Fibroblast of skin of right biceps (primary cell): ENCODE measurements around the gene TP53BP2.
"Not testable (repeated sequence)": the region's sequence is repeated elsewhere in the genome, so short reads cannot be mapped to it uniquely, and the experiment has no call there.

Source experiments
- DNase-seq: peaks from one replicate; pipeline ENCODE4 v3.0.0-alpha.2; 2013

TP53BP2 gene

DNA sequence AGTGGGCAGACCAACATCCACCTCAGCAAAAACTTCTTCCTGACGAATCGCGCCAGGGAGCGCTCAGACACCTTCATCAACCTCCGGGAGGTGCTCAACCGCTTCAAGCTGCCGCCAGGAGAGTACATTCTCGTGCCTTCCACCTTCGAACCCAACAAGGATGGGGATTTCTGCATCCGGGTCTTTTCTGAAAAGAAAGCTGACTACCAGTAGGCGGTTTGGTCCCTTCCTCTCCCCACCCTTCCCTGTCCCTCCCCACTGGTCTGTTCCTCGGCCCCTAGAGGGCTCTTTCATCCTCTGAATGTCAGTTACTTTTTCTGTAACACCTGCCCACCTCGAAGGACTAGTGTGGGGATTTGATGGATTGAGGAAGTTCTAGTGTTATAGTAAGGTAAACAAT, 86.5 kb downstream of the TP53BP2 start:
- no peak for DNase-seq

DNA sequence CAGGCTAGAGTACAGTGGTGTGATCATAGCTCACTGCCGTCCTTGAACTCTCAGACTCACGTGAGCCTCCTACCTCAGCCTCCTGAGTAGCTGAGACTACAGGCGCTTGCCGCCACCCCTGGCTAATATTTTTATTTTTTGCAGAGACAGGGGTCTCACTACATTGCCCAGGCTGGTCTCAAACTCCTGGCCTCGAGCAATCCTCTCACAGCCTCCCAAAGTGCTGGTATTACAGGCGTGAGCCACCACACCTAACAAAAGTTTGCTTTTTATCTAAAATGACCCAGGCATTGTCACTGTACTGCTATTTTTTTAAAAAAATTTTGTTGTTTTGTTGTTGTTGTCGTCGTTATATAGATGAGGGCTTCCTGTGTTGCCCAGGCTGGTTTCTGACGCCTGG, 87.0 kb downstream of the TP53BP2 start:
- no peak for DNase-seq

DNA sequence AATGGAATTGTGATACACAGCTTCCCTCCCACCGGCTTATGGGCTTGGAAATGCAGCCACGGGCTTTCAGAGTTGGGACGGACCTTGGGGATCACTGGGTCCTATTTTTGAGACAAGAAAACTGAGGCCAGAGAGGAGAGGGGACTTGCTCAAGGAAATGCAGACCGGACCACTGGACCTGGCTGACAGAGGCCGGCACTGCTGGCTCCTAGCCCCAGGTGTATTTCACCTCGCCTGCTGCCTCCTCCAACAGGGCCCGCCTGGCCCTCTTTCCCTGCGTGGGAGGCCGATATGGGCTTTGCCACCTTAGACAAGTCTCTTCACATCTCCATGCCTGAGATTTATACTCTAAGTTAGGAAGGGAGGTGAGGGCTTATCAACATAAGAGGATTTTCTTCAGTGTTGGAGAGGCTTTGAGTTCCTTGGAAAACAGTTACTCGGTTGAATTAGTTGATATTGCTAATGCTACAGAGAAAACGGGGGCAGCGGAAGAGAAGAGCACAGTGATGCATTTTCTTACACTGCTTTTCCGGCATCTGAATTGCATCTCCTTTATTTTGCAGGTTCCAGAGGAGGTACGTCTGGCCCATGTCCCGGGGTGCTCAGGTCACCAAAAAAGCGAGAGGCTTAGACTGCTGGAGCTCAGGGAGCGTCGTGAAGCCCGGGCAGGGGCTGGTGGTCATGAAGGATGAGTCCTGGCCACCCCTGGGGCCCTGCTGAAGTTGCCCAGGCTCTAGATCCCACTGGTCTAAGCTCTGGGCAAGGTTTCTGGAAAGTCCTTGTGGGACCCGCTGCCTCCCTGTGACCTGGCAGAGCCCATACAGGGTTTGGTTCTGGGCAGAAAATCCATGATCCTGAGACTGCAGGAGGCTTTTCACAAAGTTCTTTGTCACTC, 88.7 kb downstream of the TP53BP2 start:
- no peak for DNase-seq

DNA sequence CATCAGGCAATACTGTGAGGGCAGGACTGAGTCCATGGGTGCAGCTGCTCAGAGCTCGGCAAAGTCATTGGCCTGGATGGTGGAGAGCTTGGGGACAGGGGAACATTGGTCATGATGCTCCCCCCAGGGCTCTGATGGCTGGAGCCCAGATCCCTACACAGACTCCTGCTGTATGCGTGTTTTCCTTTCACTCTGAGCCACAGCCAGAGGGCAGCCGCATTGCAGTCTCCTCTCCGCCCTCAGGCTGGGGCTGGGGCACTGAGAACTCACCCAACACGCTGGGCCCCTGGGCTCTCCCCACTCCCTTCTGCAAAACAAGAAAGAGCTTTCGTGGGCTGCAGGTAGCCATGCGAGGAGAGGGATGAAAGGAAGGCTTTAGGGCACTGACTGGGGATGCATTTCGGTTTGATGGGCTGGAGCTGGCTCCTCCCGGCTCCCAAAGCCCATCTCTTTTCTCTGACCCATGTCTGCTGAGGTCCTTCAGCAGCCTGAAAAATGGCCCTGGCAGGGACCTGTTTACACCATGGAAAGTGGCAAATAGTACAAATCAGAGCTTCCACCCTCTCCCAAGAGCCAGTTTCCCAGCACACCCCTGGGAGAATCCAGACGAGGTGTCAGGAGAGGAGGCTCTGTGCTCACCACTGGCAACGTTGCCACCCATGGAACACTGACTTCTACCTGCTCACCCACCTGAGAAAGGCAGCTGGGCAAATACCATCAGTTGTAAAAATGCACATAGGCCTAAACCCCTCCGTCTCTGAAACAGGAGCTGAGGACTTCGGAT, 89.6 kb downstream of the TP53BP2 start:
- DNase-seq = no peak

DNA sequence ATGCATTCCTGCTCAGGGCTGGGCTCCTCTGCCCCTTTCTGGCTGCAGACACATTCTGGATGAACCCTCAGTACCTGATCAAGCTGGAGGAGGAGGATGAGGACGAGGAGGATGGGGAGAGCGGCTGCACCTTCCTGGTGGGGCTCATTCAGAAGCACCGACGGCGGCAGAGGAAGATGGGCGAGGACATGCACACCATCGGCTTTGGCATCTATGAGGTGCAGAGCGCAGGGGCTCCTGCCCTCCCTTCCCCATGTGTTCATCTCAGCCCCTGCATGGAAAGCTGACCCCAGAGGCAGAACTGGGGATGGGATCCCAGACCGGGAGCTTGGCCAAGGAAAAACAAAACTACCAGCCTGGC, 90.3 kb downstream of the TP53BP2 start:
- no peak for DNase-seq

DNA sequence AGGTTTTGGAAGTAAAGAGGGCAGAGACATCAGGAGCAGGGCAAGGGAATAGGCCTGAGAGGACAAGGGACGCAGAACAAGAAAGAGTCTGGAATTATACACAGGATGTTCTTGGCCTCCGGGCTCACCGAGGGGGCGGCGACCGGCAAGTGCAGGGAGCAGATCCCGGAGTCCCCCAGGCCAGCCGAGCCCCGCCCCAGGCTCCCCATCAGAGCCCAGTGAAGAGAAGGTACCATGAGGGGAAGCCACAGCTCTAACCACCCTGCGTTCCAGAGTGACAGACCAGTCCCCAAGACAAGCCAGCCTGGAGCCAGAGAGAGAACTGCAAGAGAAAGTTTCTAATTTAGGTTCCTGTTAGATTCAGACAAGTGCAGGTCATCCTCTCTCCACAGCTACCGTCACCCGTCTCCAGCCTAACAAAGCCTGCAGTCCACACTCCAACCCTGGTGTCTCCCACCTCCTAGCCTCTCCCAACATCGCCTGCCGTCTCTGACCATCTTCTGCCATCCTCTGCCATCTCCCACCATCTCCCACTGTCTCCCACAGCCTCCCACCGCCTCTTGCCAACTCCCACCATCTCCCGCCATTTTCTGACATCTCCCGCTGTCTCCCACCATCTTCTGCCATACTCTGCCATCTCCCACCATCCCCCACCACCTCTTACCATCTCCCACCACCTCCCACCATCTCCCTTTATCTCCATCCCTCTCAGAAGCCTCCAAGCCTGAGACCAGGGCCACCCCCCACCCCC, 90.9 kb downstream of the TP53BP2 start:
- DNase-seq = no peak

DNA sequence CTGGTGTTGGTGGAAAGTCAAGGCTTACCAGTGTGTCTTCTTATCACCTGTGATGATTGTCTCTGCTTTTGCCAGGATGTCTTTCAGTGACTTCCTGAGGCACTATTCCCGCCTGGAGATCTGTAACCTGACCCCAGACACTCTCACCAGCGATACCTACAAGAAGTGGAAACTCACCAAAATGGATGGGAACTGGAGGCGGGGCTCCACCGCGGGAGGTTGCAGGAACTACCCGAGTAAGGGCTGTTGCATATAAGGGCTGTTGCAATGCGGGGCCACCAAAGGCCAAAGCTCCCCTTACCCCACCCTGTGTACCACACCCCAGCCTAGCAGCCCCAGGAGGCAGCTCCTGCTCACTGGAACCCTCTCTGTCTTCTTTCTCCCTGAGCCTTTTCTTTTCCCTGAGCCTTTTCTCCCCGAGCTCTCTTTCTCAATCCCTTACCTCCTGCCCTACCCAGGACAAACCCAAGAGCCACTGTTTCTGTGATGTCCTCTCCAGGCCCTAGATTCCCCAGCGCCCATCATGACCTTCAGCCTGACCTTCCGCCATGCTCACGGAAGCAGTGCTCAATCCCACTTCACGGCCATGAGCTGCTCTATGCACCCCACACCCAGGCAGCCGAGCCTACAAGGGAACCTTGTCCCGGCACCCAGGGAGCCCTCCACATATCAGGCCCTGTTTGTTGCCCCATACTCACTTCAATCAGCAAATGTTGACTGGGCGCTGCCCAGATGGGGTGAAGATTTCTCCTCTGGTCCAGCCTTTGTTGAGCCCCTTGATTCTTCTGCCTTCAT, 92.8 kb downstream of the TP53BP2 start:
- no peak for DNase-seq

DNA sequence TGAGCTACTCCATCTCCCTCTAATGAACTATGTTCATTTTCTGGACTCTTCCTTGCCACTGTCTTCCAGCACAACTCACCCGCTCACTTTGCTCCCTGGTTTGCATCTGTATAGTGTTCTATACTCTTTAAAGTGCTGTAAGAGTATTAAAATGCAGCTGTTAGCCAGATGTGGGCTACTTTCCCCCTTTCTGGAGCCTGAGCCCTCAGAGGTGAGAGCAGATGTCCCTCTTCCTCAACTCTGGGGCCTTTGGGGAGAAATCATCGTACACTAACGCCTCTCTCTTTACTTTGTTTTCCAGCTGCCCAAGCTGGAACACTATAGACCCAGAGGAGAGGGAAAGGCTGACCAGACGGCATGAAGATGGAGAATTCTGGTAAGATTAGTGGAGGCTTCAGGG, 94.1 kb downstream of the TP53BP2 start:
- no peak for DNase-seq

DNA sequence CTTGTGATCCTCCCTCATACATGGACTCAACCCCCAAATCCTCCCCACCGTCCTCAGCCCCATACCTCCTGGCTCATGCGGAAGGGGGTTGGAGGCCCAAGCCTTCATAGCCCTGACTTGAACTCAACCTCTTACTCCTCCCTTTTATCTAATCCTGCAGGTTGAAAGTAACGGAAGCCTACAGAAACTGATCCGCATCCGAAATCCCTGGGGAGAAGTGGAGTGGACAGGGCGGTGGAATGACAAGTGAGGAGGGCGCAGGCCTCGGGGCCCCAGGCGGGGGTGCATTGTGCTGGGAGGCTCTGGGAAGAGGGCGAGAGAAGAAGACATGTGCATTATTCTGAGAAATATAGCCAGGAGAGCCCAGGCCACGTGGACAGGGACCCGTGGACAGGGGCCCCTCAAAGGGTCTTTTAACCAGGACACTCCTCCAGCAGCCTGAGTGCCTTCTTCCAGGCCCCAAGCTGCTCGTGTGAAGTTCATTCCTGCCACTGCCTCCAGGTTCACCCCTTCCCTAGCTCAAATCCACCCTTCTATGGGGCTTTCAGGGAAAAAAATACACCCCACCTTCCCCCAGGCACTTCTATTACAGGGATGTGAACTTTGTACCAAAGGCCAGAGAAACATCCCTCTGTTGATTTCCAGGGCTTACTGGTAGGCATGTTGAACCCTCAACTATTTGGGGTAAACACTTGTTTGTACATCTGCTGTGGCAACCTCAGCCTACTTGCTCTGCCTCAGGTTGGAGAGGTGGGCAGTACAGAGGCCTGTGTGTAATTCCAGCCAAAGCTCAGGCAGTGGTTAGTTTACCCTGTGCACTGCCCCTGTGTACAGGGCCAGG, 94.8 kb downstream of the TP53BP2 start:
- DNase-seq = no peak

DNA sequence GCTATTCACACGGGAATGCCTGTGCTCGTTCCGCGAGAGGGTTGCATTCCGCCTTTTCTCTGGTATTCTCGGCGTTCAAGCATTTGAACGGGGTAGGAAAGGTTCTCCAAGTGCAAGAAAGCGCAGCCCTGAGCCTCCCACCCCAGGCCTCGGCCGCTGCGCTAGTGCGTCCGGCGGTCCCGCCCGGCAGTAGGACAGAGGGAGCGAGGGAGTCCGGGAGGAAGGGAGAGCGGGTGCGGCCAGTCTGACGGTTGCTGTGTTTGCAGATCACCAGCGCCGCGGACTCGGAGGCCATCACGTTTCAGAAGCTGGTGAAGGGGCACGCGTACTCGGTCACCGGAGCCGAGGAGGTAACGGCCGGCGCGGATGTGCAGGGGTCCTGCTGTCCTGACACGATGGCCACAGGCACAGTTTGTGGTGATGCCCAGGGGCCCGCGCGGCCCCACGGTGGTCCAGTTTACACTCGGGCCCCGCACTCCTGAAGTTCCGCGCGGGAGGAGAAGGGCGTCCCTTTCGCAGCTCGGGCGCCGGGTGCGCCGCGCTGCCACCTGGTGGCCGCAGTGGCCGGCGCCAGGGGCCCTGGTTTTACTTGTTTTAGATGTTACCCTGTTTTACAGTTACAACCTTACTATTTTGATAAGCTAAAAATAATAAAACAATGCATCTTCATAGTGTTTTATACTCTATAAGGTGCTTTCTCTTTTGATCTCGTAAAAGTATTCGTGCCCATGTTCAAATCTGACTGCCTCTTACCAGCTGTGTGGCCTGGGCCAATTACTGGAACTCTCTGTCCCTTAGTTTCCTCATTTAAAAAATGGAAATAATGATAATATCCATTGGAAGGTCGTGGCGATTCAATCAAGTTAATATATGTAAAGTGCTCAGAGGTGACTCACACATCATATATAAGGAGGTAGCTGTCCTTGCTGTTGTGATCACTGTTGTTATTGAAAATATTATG, 96.7 kb downstream of the TP53BP2 start:
- DNase-seq = peak; percentile 62

DNA sequence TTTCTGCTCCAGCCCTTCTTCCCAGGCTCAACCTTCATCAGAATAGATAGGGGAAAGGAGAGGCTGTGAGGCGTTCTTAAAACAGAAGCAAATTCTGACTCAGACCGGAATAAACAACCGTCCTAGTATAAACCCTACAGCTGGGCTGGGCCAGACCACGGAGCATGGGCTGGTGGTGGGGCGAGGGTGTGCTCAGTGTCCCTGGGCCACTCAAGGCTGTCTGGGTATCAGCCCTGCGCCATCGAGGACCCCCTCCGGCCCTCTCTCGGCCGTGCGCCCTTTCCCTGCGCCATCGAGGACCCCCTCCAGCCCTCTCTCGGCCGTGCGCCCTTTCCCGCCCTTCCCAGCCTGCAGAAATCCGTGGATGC, 97.4 kb downstream of the TP53BP2 start:
- DNase-seq = peak; percentile 45

DNA sequence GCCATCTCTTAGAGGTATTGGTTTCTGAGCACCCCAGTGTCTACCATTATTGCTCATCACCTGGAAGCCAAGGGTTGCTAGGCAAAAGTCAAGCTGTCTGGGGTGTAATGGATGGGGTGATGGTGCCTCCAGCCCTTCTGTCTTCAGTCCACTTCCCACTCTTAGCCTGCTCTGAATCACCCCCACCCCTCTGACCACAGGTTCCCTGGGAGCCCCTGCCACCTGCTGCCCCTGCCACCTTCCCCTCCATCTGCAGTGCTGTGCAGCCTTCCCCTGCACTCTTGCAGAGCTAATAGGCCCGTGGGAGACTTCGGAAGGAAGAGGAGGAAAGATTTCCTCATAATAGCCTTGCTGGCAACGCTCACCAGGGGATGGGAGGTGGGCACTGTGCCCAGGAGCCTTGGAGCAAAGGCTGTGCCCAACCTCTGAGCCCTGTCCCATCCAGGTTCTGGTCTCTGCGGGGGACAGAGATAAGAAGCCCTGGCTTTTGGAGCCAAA, 97.9 kb downstream of the TP53BP2 start:
- DNase-seq = peak; percentile 31

DNA sequence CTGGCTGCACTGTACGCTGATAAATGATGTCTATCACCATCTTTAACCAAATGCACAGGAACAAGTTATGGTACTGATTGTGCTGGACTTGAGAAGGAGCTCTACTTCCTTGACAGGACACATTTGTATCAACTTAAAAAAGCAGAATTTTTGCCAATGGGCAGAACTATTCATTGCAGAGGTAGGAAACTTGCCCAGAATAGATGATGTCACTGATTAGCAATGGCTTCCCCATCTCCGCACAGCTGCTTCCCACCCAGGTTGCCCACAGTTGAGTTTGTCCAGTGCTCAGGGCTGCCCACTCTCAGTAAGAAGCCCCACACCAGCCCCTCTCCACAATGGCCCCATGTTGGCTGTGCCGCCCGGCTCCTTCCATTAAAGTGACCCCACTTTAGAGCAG, 100.0 kb downstream of the TP53BP2 start:
- no peak for DNase-seq

DNA sequence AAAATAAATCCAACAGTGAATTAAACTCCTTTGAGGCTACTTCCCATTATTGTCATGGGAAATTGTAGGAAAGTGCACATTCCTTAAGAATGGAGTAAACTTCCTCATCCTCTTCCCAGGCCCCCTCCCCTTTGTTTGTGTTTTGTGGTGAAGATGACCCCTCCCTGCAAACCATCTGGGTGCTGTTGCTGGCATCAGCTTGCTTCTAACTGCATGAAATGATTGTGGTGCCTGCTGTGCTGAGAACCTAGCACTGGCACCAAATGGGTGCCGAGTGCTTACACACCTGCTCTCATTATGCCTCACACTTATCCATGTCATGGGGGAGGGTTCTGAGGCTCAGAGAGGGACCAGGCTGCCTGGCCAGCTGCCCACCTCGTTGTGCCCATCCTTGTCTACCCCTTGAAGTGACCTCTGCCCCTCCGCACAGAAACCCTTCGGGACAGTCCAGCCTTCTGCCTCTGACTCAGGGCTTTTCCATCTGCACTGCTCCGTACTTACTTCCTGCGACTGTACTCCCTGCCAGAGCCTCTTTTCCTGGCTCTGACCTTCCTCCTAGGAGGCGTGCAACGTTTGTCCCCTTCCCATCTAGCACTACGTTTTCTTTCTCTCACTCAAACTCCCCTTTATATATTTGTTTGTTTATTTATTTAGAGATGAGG, 102.8 kb downstream of the TP53BP2 start:
- DNase-seq = no peak

DNA sequence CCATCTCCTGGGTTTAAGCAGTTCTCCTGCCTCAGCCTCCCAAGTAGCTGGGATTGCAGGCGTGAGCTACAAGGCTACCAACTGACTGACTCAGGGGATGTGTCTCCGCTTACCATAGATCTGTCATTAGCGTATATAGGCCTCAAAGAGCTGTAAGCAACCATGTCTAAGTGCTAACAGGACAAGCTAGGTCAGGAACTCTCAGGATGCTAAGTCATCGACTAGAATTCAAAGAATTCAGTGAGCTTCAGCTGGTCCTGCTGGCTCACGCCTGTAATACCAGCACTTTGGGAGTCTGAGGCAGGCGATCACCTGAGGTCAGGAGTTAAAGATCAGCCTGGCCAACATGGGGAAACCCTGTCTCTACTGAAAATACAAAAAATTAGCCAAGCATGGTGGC, 103.9 kb downstream of the TP53BP2 start:
- DNase-seq = peak; percentile 78

DNA sequence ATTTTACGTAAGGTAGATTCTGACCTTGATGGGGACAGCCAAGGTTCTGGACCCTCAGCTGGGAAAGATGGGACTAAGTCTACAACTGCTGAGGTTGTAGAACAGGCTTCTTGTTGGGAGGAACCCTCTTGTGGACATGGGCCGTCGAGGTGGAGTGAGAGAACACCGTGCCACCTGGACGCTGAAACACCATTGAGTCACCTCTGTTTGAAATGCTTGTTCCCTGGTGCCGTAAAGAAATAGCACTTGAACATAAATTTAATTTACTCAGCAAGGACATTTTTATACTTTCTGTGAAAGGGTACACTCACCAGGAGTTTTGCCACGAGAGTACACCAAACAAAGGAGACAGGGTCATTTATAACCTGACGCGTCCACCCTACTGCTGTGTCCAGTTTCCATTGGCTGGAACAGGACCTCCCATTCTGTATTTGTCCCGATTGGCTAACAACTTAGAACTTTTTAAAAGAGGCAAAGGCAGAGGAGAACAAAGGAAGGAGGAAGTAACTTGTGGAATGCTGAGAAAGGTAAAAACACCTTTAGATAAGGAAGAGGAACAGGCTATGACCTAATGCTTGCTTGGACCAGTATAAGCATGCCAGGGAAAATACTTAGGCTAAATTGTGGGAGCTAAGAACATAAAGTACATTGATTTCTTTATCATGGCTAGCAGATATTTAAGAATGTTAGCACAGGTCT, 105.6 kb downstream of the TP53BP2 start:
- DNase-seq = not testable (repeated sequence)

DNA sequence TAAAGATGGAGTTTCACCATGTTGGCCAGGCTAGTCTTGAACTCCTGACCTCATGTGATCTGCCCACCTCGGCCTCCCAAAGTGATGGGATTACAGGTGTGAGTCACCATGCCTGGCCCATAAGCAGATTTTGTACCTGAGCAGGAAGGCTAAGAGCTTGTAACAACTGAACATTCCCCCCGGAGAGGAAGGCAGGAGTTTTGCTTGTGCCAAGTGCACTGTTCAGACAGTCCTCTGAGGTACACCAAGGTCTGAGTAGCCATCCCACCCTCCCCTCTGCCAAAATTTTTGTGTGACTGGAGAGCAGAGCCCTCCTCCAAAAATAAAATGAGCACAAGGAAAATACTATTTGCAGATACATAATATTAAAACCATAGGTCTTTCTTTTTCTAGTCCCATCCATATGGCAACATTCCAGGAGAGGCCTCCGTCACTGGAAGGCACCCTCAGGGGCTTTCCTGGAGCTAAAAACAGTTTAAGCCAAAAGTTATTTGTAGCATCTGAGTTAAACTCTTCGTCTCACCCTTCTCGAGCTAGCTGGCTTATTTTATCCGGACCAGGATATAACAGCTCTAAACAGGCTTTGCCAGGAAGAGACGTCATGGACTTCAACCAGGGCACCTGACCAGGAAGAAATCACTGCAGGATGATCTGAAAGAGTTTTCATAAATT, 106.2 kb downstream of the TP53BP2 start:
- peak; percentile 30 for DNase-seq
